Measurements from ENCODE around the gene TPI1. TPM values are rescaled to one million over a fixed set of nuclear protein-coding genes. Genes with fewer than 3 reads are reported as not detected.

Gene TPI1
- total RNA-seq, 4 donors from 2014 or later: 265 to 558 (median 432) TPM

- peak in 1 of 2 donors; percentile 87 for DNase-seq (ENCODE audit: low spot score in 2 of 2)
- TF ChIP-seq CTCF (IDR thresholded peaks at IDR 0.05) (no peak), POLR2A (IDR thresholded peaks at IDR 0.05) (no peak)
- intact Hi-C loops (cut with DNase I; ENCODE audit: low total_unique reads): loop anchor here (5.0 kb wide), 1 partner anchor 211 kb away; no protein-coding TSS in a partner anchor
- peak within 1 kb of the TSS; percentile 68 for H3K4me3 ChIP-seq (ENCODE audit: low read depth, poor library complexity, severe bottlenecking)
- 1% methylated on average over 18 to 30 of the region's 60 CpGs for WGBS, 2 donors
These were observed 39.1 kb upstream of the TPI1 start, which contains the start of gene P3H3 for GRCh38 chr12:6827982-6828780. Gene P3H3, plus strand, starts transcription at chr12:6828407. Its CDS starts 34 bp downstream, at chr12:6828441.

GRCh38 chr12:6828781-6829535, 38.4 kb upstream of the TPI1 start:
- intact Hi-C loops (cut with DNase I; ENCODE audit: low total_unique reads): loop anchor here (5.0 kb wide), 1 partner anchor 212 kb away; no protein-coding TSS in a partner anchor
- peak in 1 of 2 donors; percentile 93 for DNase-seq (ENCODE audit: low spot score in 2 of 2)
- peak overlapping the region; percentile 68 for H3K4me3 ChIP-seq (ENCODE audit: low read depth, poor library complexity, severe bottlenecking)
- 1% methylated on average over 45 to 50 of the region's 71 CpGs for WGBS, 2 donors
- TF ChIP-seq CTCF (IDR thresholded peaks at IDR 0.05) (no peak), POLR2A (IDR thresholded peaks at IDR 0.05) (no peak)

GRCh38 chr12:6829536-6830220, 37.7 kb upstream of the TPI1 start:
- TF ChIP-seq CTCF (IDR thresholded peaks at IDR 0.05) (no peak), POLR2A (IDR thresholded peaks at IDR 0.05) (no peak)
- no peak overlapping the region for H3K4me3 ChIP-seq (ENCODE audit: low read depth, poor library complexity, severe bottlenecking)
- DNase-seq (ENCODE audit: low spot score in 2 of 2): peak in 1 of 2 donors; percentile 87
- intact Hi-C loops (cut with DNase I; ENCODE audit: low total_unique reads): loop anchor here (5.0 kb wide), 1 partner anchor 212 kb away; no protein-coding TSS in a partner anchor
- WGBS, 2 donors: 39 to 50% methylated on average over 15 of the region's 19 CpGs

GRCh38 chr12:6830286-6830890, 36.9 kb upstream of the TPI1 start:
- H3K4me3 ChIP-seq (ENCODE audit: low read depth, poor library complexity, severe bottlenecking): no peak overlapping the region
- 73 to 93% methylated on average over 11 of the region's 11 CpGs for WGBS, 2 donors
- no peak for DNase-seq (ENCODE audit: low spot score in 2 of 2)
- no peak for TF ChIP-seq CTCF (IDR thresholded peaks at IDR 0.05)
- TF ChIP-seq POLR2A (IDR thresholded peaks at IDR 0.05): no peak
- intact Hi-C loops (cut with DNase I; ENCODE audit: low total_unique reads): no loop called here

- H3K4me3 ChIP-seq (ENCODE audit: low read depth, poor library complexity, severe bottlenecking): no peak overlapping the region
- no peak for DNase-seq (ENCODE audit: low spot score in 2 of 2)
- TF ChIP-seq POLR2A (IDR thresholded peaks at IDR 0.05) (no peak), CTCF (IDR thresholded peaks at IDR 0.05) (no peak)
- 89 to 91% methylated on average over 6 of the region's 6 CpGs for WGBS, 2 donors
- intact Hi-C loops (cut with DNase I; ENCODE audit: low total_unique reads): no loop called here
These were observed 36.3 kb upstream of the TPI1 start for GRCh38 chr12:6830999-6831398.

All from lower leg skin (tissue), 4 donors.